GOT3 (cell line): ENCODE data around the gene IFIH1.

Source experiments
- DNase-seq: peaks from one replicate; lab custom pipeline; 2025; ENCODE audit warnings: mixed read lengths; lab: John Stamatoyannopoulos, UW

Gene IFIH1

DNA sequence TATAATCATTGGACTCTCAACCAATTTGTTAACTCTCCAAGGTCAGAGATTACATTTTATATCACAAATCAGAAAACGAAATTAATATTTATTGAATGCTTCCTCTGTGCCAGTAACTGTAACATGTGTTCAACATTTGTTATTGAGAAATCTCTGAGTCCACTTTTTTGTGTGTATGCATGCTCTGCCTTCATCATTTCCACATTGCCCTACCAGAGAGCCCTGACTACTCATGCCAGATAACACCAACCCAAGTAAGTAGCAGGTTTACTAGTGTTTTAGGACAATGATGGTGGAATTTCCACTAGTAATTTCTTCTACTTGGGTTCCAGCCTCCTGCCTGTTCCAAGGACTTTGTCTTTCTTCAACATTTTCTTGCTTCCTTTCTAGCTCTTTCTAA lies 61.1 kb downstream of the IFIH1 start:
- no peak for DNase-seq

DNA sequence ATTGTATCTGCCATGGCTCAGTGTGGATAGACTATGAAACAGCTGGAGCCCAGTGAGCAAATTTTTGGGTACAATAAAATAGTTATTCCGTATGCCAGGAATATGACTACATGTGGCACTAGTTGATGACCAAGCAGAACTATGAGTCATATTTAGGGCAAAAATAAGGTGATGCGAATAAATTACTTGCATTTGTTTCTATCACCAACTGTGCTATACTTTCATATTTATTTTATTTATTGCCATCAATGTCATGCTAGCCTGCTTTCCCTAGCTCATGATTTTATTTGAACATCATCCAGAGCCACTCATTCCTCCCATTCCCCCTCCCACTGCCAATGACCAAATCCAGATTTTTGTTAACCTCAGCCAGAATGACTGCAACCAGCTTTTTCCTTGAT lies 61.9 kb downstream of the IFIH1 start:
- DNase-seq, result no peak

- DNase-seq, result no peak
Observed at GRCh38 chr2:162254236-162254871, 64.1 kb downstream of the IFIH1 start.

- no peak for DNase-seq
Observed at GRCh38 chr2:162253435-162253834, 65.0 kb downstream of the IFIH1 start.

- no peak for DNase-seq
Observed at GRCh38 chr2:162252153-162252552, 66.3 kb downstream of the IFIH1 start.

GRCh38 chr2:162245781-162246180 lies 72.7 kb downstream of the IFIH1 start:
- no peak for DNase-seq

DNA sequence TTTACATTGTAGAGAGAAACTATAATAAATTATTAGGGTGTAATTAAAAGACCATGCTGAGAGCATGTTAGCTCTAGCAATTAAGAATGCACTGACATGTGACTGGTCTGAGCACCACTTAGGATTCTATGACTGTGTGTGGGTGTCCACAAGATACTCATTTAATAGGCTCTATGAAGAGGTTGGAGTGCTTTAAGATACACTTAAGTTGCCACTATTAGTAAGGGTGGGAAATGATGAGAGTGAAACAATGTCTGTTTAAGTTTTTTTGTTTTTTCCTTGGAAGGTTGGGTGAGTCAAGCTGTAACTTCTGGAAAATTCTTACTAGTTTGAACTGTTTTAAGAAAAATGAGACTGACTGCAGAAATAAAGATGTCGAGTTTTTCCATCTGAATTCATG lies 73.4 kb downstream of the IFIH1 start:
- no peak for DNase-seq

GRCh38 chr2:162244541-162245031 lies 73.9 kb downstream of the IFIH1 start:
- DNase-seq, result no peak

DNA sequence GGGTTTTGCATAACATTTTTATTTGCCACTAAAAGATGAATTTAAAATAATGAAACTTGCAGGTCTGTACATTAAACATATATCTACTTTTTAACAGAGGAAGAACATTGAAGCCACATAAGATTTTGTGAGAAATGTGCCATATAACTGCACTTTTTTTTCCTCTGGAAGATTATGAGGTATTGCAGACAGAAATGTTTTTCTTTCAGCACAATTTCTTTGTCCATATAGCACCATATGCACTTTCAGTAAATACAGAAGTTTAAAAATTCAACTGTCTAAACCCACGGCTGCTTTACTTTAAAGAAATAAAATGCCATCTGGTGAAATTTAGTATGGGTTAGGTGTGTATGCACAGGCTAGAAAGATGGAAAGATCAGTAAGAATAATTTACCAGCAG lies 74.8 kb downstream of the IFIH1 start:
- DNase-seq, result no peak

DNA sequence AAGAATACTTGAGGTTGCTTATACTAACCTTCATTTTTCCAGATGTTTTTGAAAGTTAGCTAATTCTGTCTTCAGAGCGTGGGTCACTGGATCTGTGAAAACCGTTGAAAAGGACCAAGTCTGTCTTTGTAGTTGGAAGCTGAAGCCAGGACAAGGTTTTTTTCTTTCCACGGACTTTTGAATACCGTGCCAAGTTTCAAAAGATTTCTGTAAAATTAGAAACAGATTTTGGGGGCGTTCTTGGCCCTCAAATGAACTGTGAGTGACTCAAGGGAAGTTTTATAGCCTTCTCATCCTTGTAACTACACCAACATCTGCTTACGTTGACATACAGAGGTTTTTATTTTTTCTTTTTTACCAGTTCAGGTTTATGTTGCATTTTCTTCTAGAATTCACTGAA lies 75.2 kb downstream of the IFIH1 start, which contains the start of gene FAP:
Gene FAP, minus strand, starts transcription at position 152 of the 400 bp plus-strand sequence. Its CDS starts 118 bp downstream, at position 34.
- DNase-seq, result no peak

- no peak for DNase-seq
Observed at GRCh38 chr2:162242586-162243280, 75.8 kb downstream of the IFIH1 start.

DNA sequence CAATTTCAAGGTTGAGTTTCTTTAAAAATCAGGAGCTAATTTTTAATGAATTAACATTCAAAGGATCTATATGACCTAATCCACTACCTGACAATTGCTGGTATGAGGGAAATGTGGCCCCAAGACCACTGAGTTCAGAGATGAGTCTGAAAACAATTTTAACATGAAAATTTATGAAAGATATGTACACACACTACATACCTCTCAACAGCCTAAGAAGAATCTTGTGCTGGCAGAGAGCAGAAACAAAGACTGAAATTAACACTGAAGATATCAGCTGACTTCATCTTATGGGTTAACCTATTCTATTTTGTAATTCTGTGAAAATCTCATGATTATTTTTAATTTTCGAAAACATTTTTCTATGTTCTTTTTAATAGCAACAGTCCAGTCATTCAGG lies 76.9 kb downstream of the IFIH1 start:
- no peak for DNase-seq

DNA sequence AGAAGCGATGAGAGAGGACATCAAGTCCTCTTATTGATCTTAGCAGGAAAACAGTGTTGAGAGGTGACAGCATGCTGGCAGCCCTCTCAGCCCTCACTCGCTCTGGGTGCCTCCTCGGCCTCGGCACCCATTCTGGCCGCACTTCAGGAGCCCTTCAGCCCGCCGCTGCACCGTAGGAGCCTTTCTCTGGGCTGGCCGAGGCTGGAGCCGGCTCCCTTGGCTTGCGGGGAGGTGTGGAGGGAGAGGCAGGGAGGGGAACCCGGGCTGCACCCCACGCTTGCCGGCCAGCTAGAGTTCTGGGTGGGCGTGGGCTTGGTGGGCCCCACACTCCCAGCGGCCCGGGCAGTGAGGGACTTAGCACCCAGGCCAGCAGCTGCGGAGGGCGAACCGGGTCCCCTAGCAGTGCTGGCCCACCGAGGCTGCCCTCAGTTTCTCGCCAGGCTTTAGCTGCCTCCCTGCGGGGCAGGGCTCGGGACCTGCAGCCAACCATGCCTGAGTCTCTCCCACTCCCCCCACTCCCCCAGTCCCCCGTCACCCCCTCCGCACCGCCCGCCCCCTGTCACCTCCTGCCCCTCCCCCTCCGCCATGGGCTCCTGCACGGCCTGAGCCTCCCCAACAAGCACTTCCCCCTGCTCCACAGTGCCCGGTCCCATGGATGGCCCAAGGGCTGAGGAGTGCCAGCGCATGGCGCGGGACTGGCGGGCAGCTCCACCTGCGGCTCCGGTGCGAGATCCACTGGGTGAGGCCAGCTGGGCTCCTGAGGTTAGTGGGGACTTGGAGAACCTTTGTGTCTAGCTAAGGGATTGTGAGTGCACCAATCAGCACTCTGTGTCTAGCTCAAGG lies 83.6 kb downstream of the IFIH1 start:
- DNase-seq, result no peak

- DNase-seq, result no peak
Observed at GRCh38 chr2:162233197-162233596, 85.3 kb downstream of the IFIH1 start.

DNA sequence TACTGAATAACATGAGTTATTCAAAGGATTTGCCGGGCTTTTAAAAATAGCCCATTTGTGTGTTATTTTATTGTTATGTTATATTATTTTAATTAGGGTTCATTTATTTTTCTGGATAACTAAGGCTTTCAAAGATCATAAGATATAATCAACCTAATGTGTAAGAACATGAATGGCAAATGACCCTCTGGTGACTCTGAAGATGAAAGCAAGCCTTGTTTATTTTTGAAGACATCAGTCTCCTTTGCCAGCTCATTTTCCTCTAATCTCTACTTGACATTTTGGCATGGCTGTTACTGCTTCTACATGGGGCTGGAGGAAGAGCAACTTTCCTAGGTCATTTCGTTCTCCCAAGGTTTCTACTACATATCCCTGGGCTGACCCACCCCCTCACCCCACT lies 85.8 kb downstream of the IFIH1 start:
- DNase-seq, result no peak

- no peak for DNase-seq
Observed at GRCh38 chr2:162232027-162232426, 86.5 kb downstream of the IFIH1 start.

GRCh38 chr2:162230761-162231160 lies 87.7 kb downstream of the IFIH1 start:
- no peak for DNase-seq

GRCh38 chr2:162226836-162227235 lies 91.6 kb downstream of the IFIH1 start:
- no peak for DNase-seq

DNA sequence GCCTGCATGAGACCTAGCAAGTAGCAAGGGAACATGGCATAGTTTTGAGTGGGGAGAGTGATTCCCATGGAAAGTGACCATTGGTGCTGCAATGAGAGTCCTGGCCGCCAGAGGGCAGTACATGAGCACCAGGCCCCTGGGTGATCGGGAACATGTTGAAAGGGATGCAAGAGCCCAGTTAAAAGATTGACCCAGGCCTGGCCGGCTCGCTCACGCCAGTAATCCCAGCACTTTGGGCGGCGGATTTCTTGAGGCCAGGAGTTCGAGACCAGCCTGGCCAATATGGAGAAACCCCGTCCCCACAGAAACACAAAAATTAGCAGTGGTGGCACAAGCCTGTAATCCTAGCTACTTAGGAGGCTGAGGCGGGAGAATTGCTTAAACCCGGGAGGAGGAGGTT lies 97.4 kb downstream of the IFIH1 start:
- DNase-seq, result peak; percentile 9

DNA sequence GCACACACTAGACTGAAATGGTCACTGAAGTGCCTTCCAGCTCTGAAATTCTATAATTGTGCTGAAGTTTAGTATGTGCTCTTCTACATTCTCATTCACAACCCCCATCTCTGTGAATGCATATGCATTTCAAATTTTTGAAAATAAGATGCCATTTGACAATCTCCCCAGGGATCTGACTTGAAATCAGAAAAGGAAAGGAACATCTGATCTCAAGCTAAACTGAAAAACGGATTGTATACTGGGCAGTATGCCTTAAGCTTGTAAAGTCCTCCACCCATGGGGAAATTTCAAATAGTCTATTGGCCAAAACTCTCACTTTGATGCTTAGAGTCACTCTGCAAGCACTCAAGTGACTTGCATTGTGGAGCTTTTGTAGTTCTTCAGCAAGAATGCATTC lies 98.1 kb downstream of the IFIH1 start:
- no peak for DNase-seq

GRCh38 chr2:162219426-162219825 lies 99.1 kb downstream of the IFIH1 start:
- no peak for DNase-seq

GRCh38 chr2:162217598-162217997 lies 100.9 kb downstream of the IFIH1 start:
- DNase-seq, result no peak
